Skeletal muscle cell (primary cell): Measurements from ENCODE around the gene CD80.
"Not testable (repeated sequence)": the region's sequence is repeated elsewhere in the genome, so short reads cannot be mapped to it uniquely, and the experiment has no call there.

Experiments
- DNase-seq: peaks from one replicate; pipeline ENCODE4 v3.0.0-alpha.2; 2010; ENCODE audit warnings: low read depth
- H3K4me3 ChIP-seq: 2 replicates; pipeline ENCODE4 v1.5.1; 2011; ENCODE audit warnings: low read depth, mild to moderate bottlenecking, control low read depth, low read length, moderate library complexity

The CD80 gene

DNA sequence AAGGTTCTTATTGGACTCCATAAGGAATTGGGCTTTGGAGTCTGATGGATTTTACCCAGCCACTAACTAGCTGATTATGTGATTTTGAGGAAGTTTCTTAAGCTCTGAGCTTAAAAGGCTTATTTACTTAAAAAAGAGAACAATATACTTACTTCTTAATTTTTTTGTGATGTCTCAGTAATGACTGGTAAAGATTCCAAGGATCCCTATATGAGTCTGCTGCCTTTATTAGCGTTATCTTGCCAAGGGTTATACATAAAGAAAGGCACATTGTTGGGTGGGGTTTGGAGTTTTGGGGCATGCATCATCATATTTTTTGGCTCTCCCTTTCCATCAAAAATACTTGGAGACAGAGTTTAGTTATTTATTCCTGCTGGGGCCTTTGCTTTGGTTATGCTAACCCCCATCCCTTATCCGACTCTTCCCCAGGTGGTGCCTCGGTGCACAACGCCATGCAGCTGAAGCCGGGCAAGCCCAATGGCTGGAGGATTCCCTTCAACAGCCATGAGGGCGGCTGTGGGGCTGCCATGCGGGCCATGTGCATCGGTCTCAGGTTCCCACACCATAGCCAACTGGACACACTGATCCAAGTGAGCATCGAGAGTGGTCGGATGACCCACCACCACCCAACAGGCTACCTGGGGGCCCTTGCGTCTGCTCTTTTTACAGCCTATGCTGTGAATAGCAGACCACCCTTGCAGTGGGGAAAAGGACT is 26.6 kb upstream of the CD80 start:
- no peak for DNase-seq
- no peak overlapping the region for H3K4me3 ChIP-seq

DNA sequence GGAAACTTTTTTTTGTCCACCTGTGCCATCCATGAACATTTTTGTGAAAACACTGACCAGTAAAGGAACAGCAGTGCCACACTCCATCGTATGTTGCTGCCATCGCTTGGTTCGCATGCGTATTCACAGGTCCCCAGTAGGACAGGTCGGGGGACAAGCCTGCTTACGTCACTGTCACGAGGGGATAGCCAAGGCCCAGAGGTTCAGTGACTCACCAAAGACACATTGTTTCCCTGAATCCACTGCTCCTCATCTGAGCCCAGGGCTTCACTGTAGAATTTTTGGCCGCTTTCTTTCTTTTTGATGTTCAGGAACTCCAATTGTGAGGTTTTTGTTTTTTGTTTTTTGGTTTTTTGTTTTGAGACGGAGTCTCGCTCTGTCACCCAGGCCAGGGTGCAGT is 25.8 kb upstream of the CD80 start:
- no peak overlapping the region for H3K4me3 ChIP-seq
- DNase-seq = no peak

DNA sequence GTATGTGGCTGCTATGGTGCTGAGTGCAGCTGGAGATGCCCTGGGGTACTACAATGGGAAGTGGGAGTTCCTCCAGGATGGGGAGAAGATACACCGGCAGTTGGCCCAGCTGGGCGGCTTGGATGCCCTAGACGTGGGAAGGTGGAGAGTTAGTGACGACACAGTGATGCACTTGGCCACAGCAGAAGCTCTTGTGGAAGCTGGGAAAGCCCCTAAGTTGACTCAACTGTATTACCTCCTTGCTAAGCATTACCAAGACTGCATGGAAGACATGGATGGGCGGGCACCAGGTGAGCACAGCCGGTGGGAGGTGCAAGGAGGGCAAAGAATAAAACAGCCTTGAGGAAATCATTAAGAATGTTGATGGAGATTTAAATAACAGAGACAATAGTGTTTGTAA is 22.8 kb upstream of the CD80 start:
- no peak overlapping the region for H3K4me3 ChIP-seq
- DNase-seq = no peak

DNA sequence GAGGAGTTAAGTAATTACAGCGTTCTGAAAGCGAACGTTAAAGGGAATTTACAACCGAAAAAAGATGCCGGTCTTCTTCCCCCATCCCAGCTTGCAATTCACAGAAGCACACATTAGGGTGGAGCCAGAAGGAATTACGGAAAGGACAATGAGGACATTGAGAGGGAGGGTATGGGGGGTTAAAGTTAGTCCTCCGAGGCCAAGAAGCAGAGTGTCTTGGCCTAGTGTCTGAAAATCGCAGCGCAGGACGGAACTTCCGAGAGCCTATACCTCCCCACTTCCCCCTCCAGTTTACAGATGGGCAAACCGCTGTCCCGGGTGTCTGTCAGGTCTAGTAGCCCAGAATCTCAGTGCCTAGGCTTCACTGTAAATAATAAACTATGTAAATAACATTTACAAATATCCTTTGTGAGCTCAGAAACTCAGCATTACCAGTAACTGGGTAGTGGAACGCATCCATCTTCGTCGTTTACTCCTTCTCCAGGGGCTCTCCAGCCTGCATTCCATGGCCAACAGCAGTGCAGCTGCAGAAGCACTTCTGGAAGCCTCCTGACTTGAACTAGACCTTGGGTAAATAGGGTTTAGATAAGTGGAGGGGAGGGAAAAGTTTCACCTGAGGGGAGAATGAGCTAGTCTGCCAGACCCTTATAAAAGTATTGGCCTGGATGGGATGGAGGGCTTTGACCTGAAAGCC is 20.8 kb upstream of the CD80 start:
- no peak for DNase-seq
- H3K4me3 ChIP-seq = peak overlapping the region; percentile 62

DNA sequence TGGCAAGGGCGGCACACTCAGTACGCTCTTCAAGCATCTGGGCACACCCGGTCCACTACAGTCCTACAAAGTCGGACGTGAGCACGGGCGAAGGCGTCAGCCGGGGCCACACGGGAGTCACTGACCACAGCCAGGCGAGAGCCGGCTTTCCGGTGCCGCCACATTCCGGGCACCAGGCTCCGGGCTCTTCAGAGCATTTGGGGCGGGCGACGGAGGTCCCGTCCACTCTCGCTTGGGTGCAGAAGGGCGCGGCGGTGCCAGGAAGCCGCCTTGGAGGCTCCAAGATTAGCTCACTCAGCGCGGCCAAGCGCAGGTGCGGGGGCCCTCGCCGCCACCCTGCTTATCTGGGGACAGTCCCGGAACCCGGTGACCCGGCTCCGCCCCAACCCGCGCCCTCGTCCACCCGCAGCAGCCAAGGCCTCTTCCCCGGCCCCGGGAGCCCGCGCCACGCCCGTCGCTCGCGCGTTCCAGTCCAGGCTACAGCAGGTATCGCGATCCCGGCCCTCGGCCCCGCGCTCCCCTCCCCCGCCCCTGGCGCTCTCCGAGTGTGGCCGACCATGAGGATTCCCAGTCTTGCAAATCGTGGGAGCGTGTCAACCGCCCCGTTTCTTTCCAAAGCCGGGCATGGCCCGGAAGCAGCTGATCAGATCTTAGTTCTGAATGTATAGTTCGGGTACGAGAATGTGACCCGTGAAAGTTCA is 20.1 kb upstream of the CD80 start, which contains the start of gene ADPRH:
Gene ADPRH (plus strand): TSS at position 127 of the 701 bp plus-strand sequence. CDS start 2,678 bp downstream, outside the sequence.
- DNase-seq = no peak
- H3K4me3 ChIP-seq = peak within 1 kb of the TSS; percentile 62

DNA sequence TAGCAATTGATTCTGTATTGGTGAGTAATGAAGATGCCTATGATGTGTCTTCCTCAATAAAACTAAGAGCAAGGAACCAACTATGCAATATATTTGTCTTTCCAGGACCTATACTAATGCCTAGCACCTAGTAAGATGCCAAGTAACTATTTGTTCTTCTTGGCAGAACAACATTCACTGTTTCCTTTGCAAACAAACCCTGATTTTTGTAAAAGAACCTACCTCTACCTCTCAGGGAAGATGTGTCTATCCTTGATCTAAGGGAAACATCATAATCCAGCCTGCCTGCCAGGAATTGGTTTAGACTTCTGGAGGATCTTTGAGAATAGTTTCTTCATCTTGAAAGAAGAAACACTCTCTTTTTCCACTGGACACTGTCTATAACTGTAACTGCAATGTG is 16.1 kb upstream of the CD80 start:
- H3K4me3 ChIP-seq = no peak overlapping the region
- DNase-seq = no peak

DNA sequence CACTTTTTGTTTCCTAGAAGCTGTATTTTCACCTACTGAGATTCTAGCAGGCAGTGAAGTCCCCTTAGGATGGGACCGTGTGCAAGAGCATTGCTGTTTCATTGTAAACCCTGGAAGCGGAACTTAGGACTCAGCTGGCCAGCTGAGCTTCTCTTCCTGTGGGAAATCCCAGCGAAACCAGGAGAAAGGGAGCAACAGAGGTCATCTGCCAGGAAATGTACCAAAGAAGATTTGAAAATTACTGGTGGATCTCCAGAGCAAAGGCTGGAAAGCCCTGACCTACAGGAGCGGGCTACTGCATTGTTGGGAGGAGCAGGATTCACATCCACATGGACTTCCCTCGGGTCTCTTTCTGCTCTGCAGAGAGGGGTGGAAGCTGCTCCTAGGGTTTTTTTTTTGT is 12.3 kb upstream of the CD80 start:
- no peak overlapping the region for H3K4me3 ChIP-seq
- DNase-seq = no peak

DNA sequence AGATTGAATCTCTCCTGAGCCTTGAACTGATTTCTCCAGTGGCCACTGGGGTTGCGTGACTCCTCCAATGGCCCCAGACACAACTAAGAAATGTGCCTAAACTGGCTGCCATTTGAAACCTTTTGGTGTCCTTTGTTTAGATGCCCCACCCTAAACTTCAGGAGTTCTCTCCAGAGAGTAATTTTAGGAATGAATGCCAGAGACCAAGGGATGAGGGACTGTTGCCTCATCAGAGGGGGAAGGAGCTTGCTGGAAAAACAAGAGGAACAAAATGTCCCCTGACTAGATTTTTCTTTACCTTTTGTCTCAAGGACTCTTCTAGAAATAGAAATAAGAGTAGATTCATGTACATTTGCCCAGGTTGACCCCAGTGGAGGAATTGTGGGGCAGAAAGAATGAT is 11.8 kb upstream of the CD80 start:
- no peak for DNase-seq
- H3K4me3 ChIP-seq = no peak overlapping the region

DNA sequence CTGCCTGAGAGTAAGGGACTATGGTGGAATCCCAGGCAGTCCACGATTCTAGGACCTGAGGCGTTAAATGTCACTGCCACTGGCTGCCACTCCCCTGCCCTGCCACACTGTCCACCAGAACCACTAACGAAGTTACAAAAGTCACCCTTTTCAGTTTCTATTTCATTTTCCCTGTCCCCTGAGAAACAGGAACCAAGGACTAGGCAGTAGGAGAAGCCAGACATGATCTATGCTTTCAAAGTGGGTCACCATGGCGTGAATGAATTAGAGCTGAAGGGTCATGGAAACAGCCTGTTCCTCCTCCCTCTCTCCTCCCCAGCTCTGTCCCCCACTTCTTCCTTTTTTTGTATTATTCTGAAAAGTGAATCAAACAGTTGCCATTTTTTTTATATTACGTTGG is 10.8 kb upstream of the CD80 start:
- no peak for DNase-seq

DNA sequence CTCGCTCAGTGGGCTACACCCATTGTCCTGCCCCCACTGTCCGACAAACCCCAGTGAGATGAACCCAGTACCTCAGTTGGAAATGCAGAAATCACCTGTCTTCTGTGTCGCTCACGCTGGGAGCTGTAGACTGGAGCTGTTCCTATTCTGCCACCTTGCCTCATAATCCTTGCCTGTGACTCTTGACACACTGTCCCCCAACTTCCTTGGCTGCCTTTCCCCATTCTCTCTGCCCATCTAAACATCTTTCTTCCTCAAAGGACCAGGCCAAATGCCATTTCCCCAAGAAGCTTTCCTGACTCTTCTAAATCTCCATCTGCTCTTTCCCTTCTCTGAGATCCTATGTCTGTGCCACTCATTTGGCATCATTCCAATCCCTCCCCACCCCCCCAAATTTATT is 9.7 kb upstream of the CD80 start:
- no peak for DNase-seq
- H3K4me3 ChIP-seq = no peak overlapping the region

More for the DNA sequence above, 10.8 kb upstream of the CD80 start:
- no peak overlapping the region for H3K4me3 ChIP-seq

DNA sequence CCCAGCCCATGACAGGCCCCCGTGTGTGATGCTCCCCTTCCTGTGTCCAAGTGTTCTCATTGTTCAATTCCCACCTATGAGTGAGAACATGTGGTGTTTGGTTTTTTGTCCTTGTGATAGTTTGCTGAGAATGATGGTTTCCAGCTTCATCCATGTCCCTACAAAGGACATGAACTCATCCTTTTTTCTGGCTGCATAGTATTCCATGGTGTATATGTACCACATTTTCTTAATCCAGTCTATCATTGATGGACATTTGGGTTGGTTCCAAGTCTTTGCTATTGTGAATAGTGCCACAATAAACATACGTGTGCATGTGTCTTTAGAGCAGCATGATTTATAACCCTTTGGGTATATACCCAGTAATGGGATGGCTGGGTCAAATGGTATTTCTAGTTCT is 3.9 kb upstream of the CD80 start:
- DNase-seq, H3K4me3 ChIP-seq: not testable (repeated sequence)

DNA sequence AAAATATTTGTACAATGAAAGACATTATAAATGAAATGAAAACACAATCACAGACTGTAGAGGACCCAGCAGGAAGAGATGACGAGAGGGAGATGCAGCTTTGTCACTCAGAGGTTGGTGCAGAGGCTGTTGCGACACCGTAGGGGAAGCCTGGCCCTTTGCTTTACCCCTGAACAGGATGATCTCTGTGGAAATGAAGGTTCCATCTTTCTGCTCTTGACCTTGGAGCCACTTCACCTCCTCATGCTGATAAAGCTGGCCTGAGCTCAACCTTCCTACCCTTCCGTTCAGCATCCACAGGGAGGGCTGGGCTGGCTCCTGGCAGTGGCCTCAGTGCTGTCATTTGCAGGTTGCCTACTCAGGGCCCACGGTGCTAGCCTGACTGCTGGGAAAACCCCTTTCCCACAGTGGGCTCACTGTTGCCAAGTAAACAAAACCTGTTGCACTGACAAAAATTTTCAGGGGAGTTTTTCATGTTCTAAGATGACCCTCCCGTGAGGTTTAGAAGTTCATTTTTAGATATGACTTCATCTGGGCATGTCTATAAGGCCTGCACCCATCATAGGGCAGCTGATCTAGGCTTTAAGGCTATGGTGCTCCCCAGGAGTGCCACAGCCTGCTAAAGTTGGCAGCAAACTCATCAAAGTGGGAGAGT is 3.0 kb upstream of the CD80 start:
- no peak for DNase-seq
- no peak overlapping the region for H3K4me3 ChIP-seq

DNA sequence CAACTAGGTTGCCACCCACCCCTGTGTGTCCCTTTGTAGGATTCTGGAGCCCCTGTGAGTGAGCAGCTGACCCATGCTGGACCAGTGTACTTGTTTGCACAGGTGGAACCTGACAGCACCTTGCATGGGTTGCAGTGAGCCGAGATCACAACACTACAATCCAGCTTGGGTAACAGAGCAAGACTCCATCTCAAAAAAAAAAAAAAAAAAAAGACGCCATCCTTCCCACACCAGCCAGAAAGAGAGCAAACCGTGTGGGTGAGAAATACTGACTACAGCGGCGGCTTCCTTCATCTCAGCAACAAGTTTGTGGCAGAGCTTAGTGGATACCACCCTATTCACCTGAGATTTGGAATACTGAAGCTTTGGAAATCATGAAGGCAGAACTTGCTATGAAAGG is 746 bp upstream of the CD80 start:
- no peak overlapping the region for H3K4me3 ChIP-seq
- no peak for DNase-seq

DNA sequence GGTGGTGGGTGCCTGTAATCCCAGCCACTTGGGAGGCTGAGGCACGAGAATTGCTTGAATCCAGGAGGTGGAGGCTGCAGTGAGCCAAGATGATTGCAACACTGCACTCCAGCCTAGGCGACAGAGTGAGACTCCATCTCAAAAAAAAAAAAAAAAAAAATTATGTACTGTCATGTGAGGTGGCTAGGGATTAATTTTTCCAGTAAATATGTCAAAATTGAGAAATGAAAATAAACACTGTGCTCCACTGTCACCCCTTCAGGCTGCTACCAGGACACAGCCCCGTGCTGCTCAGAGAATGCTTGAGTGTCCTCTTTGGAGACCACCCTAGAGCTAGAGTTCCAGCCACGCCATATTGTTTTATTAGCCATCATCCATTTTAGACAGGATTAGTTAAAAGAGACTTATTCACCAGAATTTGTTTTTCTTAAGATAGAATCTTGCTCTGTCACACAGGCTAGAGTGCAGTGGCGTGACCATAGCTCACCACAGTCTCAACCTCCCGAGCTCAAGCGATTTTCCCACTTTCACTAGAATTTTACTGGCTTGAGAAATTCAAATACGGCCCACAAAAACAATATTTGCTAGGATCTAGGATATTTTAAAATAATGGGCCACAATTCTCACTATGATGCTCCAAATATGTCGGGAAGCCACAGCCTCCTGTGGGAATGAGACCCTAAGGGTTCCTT is 642 bp downstream of the CD80 start:
- no peak overlapping the region for H3K4me3 ChIP-seq
- DNase-seq = no peak

DNA sequence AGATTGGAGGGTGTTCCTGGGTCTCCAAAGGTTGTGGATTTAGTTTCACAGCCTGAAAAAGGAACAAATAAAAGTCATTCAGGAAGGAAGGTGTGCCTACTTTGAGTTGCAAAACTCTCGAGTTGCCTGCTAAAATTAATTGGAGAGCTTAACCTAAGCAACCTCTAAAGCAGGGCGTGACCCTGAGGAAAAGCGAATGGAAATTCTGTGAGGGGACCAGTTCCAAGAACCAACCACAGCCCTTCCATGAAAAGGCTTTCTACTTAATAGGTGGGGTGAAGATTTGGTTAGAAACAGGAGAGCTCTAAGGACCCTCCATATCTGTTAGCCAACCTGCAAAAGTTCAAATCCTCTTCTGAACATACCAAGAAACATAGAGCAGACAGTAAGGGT is 1.5 kb downstream of the CD80 start:
- DNase-seq = no peak

DNA sequence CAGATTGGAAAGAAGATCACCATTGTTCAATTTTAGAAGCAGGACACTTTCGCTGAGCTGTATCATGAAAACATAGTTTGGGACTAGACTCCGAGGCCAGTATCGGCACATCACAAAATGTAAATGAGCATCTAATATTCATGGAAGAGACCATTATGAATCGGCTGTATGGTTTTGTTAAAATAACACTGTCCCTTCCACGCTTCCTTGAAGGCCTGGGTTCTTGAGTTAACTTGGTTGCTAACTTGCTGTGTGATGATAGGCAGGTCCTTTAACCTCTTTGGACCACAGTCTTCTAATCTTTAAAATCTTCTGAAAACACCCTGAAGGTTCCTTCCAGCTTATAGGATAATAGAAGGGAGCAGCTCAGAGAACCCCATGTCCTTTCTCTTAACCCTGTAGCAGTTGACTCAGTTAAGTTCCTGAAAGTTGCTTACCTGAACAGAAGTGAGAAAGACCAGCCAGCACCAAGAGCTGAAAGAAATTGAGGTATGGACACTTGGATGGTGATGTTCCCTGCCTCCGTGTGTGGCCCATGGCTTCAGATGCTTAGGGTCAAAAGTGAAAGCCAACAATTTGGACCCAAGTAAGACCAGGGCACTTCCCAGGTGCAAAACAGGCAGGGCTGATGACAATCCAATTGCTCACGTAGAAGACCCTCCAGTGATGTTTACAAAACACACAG is 2.1 kb downstream of the CD80 start:
- H3K4me3 ChIP-seq = no peak overlapping the region
- no peak for DNase-seq

More for the DNA sequence above, 1.5 kb downstream of the CD80 start:
- no peak overlapping the region for H3K4me3 ChIP-seq

DNA sequence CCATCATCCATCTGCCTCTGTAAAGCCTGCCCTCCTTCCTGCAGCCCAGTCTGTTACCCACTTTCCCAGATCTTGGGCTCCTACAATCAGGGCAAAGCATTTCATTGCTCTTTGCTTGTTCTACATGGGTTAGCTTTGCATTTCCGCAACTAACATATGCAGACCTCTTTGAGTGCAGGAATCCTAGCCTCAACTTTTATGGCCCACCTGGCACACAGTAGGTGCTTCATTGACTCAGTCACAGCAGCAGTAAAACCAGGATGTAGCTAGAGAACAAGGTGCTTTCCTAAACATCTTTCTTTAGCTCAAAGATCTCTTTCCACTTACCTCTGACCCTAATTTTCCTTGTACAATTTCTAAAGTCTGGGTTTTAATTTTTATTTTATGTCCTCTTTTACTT is 3.5 kb downstream of the CD80 start:
- no peak overlapping the region for H3K4me3 ChIP-seq
- DNase-seq = no peak

DNA sequence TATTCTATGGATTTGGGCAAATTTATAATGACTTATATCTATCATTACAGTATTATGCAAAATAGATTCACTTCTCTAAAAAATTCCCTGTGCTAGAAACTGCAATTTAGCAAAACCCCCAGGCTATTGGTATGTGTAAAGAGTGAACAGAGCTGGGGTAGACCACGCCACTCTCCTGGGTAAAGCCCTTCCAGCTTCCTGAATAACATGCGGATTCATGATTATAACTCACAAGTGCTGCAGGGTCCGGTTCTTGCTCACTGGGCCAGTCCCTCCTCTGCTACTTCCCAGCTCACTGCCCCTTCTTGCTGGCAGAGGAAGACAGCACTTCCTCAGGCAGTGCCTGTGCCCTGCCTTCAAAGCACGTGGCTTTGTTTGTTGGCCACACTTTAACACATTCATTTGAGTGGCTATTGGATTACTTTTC is 4.1 kb downstream of the CD80 start:
- no peak overlapping the region for H3K4me3 ChIP-seq
- no peak for DNase-seq

DNA sequence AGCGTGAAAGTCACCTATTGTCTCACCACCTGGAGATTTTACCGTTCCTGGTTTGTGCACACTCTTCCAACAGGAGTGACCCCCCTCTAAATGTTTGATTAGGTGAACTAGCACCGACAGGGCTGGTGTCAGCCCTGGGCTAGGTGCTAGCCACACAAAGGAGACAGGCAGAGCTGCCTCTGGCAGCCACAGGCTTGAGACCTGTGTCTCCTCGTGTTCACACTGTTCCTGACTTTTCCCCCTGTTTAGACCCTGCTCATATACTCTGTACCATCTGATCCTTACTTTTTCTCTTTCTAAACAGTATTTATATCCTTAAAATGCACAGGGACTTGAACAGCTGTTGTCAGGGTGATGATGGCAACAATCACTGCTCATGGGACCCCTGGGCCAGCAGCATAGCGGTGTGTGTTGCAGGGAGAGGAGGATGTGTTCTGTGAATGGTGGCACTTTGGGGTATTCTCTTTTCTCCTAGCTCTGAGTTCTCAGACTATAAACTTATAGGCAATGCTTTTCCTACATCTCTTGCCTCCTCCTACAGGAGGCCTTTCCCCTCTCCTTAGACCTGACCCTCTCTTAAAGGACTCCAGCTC is 5.5 kb downstream of the CD80 start:
- no peak overlapping the region for H3K4me3 ChIP-seq
- no peak for DNase-seq
